Measurements from ENCODE around the gene TBCE. TPM values are rescaled to one million over a fixed set of nuclear protein-coding genes. Genes with fewer than 3 reads are reported as not detected.

The TBCE gene, protein sequence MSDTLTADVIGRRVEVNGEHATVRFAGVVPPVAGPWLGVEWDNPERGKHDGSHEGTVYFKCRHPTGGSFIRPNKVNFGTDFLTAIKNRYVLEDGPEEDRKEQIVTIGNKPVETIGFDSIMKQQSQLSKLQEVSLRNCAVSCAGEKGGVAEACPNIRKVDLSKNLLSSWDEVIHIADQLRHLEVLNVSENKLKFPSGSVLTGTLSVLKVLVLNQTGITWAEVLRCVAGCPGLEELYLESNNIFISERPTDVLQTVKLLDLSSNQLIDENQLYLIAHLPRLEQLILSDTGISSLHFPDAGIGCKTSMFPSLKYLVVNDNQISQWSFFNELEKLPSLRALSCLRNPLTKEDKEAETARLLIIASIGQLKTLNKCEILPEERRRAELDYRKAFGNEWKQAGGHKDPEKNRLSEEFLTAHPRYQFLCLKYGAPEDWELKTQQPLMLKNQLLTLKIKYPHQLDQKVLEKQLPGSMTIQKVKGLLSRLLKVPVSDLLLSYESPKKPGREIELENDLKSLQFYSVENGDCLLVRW
- polyA plus RNA-seq (2012; ENCODE audit: insufficient read depth, insufficient read length, low read depth) = 35.7 TPM

DNA sequence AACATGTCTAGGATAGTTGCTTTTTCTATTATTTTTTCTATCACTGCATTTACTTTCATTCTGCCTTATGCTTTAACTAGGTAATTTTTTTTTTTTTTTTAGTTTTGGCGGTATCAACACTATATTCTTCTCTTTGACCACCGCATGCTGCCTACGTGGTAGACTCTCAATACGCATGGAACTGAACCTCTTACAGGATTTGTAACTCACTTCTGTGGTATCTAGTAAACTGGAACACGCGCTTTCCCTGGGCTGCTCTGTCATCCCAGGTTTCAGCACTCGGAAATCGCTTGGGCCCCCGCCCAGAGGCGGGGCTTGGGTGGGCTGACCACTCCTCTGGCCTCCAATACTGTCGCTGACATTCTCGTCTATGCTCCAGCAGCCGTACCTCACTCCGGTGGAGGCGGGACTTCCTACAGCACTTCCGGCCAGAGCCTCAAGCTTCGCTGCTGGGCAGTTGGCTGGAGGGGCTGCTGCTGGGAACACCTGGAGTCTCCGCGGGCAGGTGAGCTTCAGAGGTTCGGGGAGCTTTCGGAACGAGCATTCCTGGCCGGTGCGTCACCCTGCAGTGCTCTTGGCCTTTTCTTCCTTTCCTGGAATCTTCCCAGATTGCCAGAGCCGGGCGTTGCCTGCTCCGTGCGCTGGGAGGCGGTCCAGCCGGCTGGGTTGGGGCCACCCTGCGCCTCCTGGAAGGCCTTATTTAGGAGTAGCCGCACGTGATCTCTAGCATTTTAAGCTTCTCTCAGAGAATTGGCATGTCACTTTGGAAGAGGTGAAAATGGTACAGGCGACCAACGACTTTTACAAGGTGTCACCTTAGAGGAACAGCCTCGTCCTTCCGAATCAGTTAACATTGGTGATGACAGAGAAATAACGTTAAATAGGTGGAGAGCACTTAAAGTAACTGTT, at the start of gene TBCE:
TBCE (plus strand) TSS at position 428 of the 909 bp plus-strand sequence. CDS start 12,623 bp downstream, outside the sequence.
- peak; percentile 97 for DNase-seq
- H3K36me3 ChIP-seq = no peaks in the 10 kb centered on the region
- H3K27me3 ChIP-seq = no peaks in the 10 kb centered on the region
- no peaks in the 10 kb centered on the region for H3K4me1 ChIP-seq
- peak within 1 kb of the TSS; percentile 91 for H3K4me3 ChIP-seq (ENCODE audit: low read depth, low read length)
- TF ChIP-seq, protein P1, sequence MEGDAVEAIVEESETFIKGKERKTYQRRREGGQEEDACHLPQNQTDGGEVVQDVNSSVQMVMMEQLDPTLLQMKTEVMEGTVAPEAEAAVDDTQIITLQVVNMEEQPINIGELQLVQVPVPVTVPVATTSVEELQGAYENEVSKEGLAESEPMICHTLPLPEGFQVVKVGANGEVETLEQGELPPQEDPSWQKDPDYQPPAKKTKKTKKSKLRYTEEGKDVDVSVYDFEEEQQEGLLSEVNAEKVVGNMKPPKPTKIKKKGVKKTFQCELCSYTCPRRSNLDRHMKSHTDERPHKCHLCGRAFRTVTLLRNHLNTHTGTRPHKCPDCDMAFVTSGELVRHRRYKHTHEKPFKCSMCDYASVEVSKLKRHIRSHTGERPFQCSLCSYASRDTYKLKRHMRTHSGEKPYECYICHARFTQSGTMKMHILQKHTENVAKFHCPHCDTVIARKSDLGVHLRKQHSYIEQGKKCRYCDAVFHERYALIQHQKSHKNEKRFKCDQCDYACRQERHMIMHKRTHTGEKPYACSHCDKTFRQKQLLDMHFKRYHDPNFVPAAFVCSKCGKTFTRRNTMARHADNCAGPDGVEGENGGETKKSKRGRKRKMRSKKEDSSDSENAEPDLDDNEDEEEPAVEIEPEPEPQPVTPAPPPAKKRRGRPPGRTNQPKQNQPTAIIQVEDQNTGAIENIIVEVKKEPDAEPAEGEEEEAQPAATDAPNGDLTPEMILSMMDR (IDR thresholded peaks at IDR 0.05; ENCODE audit: low read depth, low read length) = no peak
- H3K9me3 ChIP-seq = no peaks in the 10 kb centered on the region

DNA sequence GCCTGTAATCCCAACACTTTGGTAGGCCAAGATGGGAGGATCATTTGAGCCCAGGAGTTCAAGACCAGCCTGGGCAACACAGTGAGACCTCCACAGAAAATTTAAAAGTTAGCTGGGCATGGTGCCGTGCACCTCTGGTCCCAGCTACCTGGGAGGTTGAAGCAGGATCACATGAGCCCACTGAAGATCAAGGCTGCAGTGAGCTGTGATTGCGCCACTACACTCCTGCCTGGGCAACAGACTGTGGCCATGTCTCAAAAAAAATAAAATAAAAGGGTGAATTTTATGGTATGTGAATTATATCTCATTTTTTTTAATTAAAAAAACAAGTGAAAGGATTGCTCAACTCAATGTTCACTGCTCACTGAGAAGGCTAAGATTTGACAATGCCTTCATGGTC, 48.0 kb upstream of the TBCE start:
- Histone ChIP-seq H3K36me3 (peaks cover 12% of the 10 kb centered on the region), H3K4me1 (no peaks in the 10 kb centered on the region), H3K9me3 (no peaks in the 10 kb centered on the region), H3K4me3 (ENCODE audit: low read depth, low read length) (no peak overlapping the region), H3K27me3 (no peaks in the 10 kb centered on the region)
- DNase-seq = no peak
- TF ChIP-seq, protein P1 (IDR thresholded peaks at IDR 0.05; ENCODE audit: low read depth, low read length) = no peak

DNA sequence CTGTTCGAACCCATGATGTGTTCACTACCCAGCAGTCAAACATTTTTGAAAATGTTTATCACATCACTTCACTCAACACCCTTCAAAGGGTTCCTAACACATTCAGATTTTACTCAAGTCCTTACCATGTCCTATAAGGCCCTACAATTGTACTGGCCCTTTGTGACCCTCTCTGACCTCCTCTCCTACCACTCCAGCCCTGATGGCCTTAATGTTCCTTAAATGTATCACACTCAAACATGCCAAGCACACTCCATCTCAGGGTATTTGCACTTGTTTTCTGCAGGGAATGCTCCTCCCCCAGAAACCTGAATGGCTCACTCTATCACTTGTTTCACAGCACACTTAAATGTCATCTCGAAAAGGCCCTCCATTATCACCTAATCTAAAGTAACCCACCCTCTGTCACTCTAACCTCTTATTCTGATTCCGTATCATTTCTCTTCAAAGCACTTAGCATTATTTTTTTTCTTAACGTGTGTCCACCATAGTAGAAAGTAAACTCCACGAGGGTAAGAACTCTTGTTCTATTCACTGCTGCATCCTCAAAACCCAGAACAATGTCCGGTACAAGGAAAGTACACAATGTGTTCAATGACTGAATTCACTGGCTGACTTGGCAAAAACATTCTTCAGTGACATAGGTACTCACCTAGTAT, 46.6 kb upstream of the TBCE start:
- H3K9me3 ChIP-seq = no peaks in the 10 kb centered on the region
- no peaks in the 10 kb centered on the region for H3K27me3 ChIP-seq
- no peak for DNase-seq
- H3K36me3 ChIP-seq = peaks cover 12% of the 10 kb centered on the region
- H3K4me3 ChIP-seq (ENCODE audit: low read depth, low read length) = no peak overlapping the region
- TF ChIP-seq, protein P1 (IDR thresholded peaks at IDR 0.05; ENCODE audit: low read depth, low read length) = no peak
- H3K4me1 ChIP-seq = no peaks in the 10 kb centered on the region

- no peak for DNase-seq
- TF ChIP-seq, protein P1 (IDR thresholded peaks at IDR 0.05; ENCODE audit: low read depth, low read length) = no peak
- Histone ChIP-seq H3K9me3 (no peaks in the 10 kb centered on the region), H3K4me3 (ENCODE audit: low read depth, low read length) (no peak overlapping the region), H3K4me1 (no peaks in the 10 kb centered on the region), H3K36me3 (peaks cover 14% of the 10 kb centered on the region), H3K27me3 (no peaks in the 10 kb centered on the region)
Measured at GRCh38 chr1:235324296-235324695, 42.9 kb upstream of the TBCE start.

- H3K36me3 ChIP-seq = peaks cover 14% of the 10 kb centered on the region
- no peaks in the 10 kb centered on the region for H3K27me3 ChIP-seq
- TF ChIP-seq, protein P1 (IDR thresholded peaks at IDR 0.05; ENCODE audit: low read depth, low read length) = no peak
- no peaks in the 10 kb centered on the region for H3K4me1 ChIP-seq
- H3K4me3 ChIP-seq (ENCODE audit: low read depth, low read length) = peak overlapping the region; percentile 93; the same call in 1 of the 2 replicates
- no peak for DNase-seq
- no peaks in the 10 kb centered on the region for H3K9me3 ChIP-seq
Measured at GRCh38 chr1:235325139-235325538, 42.1 kb upstream of the TBCE start.

All from BE2C (cell line).